BJ (cell line): ENCODE results near the gene FLRT2. TPM values are rescaled to one million over a fixed set of nuclear protein-coding genes. Genes with fewer than 3 reads are reported as not detected.

Experiments
- CTCF ChIA-PET: fragments of 350-600 bp; formaldehyde crosslinking; extraction: SDS; loops from one replicate; lab custom pipeline; 2021; ENCODE audit warnings: antibody characterized with exemption, inconsistent platforms; lab: Yijun Ruan, JAX
- POLR2A ChIA-PET: fragments of 300-600 bp; sonication (Branson Sonifier 250); formaldehyde crosslinking; extraction: SDS; loops from one replicate; lab custom pipeline; 2021; ENCODE audit warnings: antibody characterized with exemption; lab: Charles Lee
- DNase-seq: peaks from one replicate; pipeline ENCODE4 v3.0.0-alpha.2; 2011; ENCODE audit warnings: low read depth
- H3K27me3 ChIP-seq: 2 replicates; pipeline ENCODE4 v1.6.0; 2011; ENCODE audit warnings: low read length; ENCODE audit not compliant: control insufficient read depth, insufficient read depth
- H3K36me3 ChIP-seq: 2 replicates; pipeline ENCODE4 v1.5.1; 2011; ENCODE audit warnings: low read length; ENCODE audit not compliant: control insufficient read depth, insufficient read depth
- H3K4me3 ChIP-seq: 2 replicates; pipeline ENCODE4 v1.5.1; 2011; ENCODE audit warnings: low read depth, mild to moderate bottlenecking, control low read depth, low read length
- CTCF ChIP-seq: IDR thresholded peaks from 2 replicates; pipeline ENCODE4 v1.5.1; 2011; ENCODE audit warnings: low read depth, mild to moderate bottlenecking, control low read depth, inconsistent platforms, low read length, moderate library complexity; ENCODE audit not compliant: insufficient read depth
- polyA plus RNA-seq: library from polyadenylated mRNA; depleted of rRNA; stranded (reverse); fragments of >200 nt; gene quantifications from 2 replicates; pipeline ENCODE4 v1.2.3, GENCODE V29; 2011

Gene FLRT2
- polyA plus RNA-seq, 1 experiment, result 16.7 TPM

- TF ChIP-seq CTCF, result peak; percentile 54
- ChIA-PET CTCF (interaction anchor here (0.6 to 1.1 kb wide), 5 partner anchors 15 to 343 kb away, joined by 3 to 4 read pairs (median 3); no protein-coding TSS in a partner anchor), POLR2A (no interaction called here)
- DNase-seq, result no peak
- Histone ChIP-seq H3K4me3 (peak overlapping the region; percentile 17), H3K36me3 (no peaks in the 10 kb centered on the region), H3K27me3 (no peaks in the 10 kb centered on the region)
Measured at GRCh38 chr14:85535991-85536832, 6.3 kb downstream of the FLRT2 start.

- CTCF ChIA-PET, result interaction anchor here (0.5 to 1.2 kb wide), 7 partner anchors 11 to 1995 kb away, joined by 3 to 4 read pairs (median 3); no protein-coding TSS in a partner anchor
Measured at GRCh38 chr14:85536833-85537190, 6.9 kb downstream of the FLRT2 start.

GRCh38 chr14:85537526-85537925 lies 7.6 kb downstream of the FLRT2 start:
- CTCF ChIA-PET, result interaction anchor here (1.2 kb wide), 1 partner anchor 11 kb away, joined by 3 read pairs; no protein-coding TSS in a partner anchor
- no peak for DNase-seq
- Histone ChIP-seq H3K4me3 (no peak overlapping the region), H3K36me3 (no peaks in the 10 kb centered on the region), H3K27me3 (no peaks in the 10 kb centered on the region)
- no peak for TF ChIP-seq CTCF
- POLR2A ChIA-PET, result no interaction called here

More at GRCh38 chr14:85536833-85537190, 6.9 kb downstream of the FLRT2 start:
- H3K4me3 ChIP-seq, result no peak overlapping the region
- no peaks in the 10 kb centered on the region for H3K36me3 ChIP-seq
- H3K27me3 ChIP-seq, result no peaks in the 10 kb centered on the region
- POLR2A ChIA-PET, result no interaction called here
- DNase-seq, result no peak
- TF ChIP-seq CTCF, result no peak

- no peak for DNase-seq
- POLR2A ChIA-PET, result no interaction called here
- H3K4me3 ChIP-seq, result no peak overlapping the region
- TF ChIP-seq CTCF, result no peak
- no peaks in the 10 kb centered on the region for H3K27me3 ChIP-seq
- H3K36me3 ChIP-seq, result no peaks in the 10 kb centered on the region
- CTCF ChIA-PET, result interaction anchor here (0.9 kb wide), 1 partner anchor 9 kb away, joined by 3 read pairs; no protein-coding TSS in a partner anchor
Measured at GRCh38 chr14:85538636-85539035, 8.7 kb downstream of the FLRT2 start.

- H3K36me3 ChIP-seq, result no peaks in the 10 kb centered on the region
- H3K4me3 ChIP-seq, result no peak overlapping the region
- H3K27me3 ChIP-seq, result no peaks in the 10 kb centered on the region
- CTCF ChIA-PET, result no interaction called here
- POLR2A ChIA-PET, result no interaction called here
- no peak for TF ChIP-seq CTCF
- DNase-seq, result no peak
Measured at GRCh38 chr14:85539510-85539909, 9.6 kb downstream of the FLRT2 start.
